Measurements from ENCODE around the gene SERTM2.

The SERTM2 gene

GRCh38 chrX:111561851-111562250 lies 50.4 kb downstream of the SERTM2 start:
- no peak for DNase-seq (ENCODE audit: low read depth)

- no peak for DNase-seq (ENCODE audit: low read depth)
Observed at GRCh38 chrX:111567542-111568255, 56.3 kb downstream of the SERTM2 start.

- DNase-seq (ENCODE audit: low read depth): no peak
Observed at GRCh38 chrX:111568354-111568753, 56.9 kb downstream of the SERTM2 start.

GRCh38 chrX:111568817-111569216 lies 57.4 kb downstream of the SERTM2 start:
- no peak for DNase-seq (ENCODE audit: low read depth)
